ENCODE measurements around the gene DBT. TPM values are rescaled to one million over a fixed set of nuclear protein-coding genes. Genes with fewer than 3 reads are reported as not detected.

The DBT gene
- total and polyA plus RNA-seq, 2 of the 13 experiments (the other 11 are each of a cell fraction or from before 2014, with no cell fraction given), result 3.3 to 10.2 TPM

GRCh38 chr1:100265931-100266740 lies 16.5 kb upstream of the DBT start, which contains the start of gene RTCA (continued):
- no peak for TF ChIP-seq ZNF234 (CRISPR knock-in tag; conservative IDR thresholded peaks at IDR 0.05)
- 0 out of 2 replicates have a peak, but pooled peaks have one; percentile 30 for TF ChIP-seq ZNF639 (CRISPR knock-in tag; conservative IDR thresholded peaks at IDR 0.05)
- TF ChIP-seq RAD21 (CRISPR knock-in tag; IDR thresholded peaks at IDR 0.05), result no peak
- no peak for TF ChIP-seq KLF13 (CRISPR knock-in tag; IDR thresholded peaks at IDR 0.05)
- peak; percentile 46; the same call in 1 of the 2 replicates for TF ChIP-seq ZNF124 (CRISPR knock-in tag; IDR thresholded peaks at IDR 0.05)
- no peak for TF ChIP-seq ZNF569 (CRISPR knock-in tag; IDR thresholded peaks at IDR 0.05; ENCODE audit: borderline replicate concordance)
- TF ChIP-seq, protein P1, sequence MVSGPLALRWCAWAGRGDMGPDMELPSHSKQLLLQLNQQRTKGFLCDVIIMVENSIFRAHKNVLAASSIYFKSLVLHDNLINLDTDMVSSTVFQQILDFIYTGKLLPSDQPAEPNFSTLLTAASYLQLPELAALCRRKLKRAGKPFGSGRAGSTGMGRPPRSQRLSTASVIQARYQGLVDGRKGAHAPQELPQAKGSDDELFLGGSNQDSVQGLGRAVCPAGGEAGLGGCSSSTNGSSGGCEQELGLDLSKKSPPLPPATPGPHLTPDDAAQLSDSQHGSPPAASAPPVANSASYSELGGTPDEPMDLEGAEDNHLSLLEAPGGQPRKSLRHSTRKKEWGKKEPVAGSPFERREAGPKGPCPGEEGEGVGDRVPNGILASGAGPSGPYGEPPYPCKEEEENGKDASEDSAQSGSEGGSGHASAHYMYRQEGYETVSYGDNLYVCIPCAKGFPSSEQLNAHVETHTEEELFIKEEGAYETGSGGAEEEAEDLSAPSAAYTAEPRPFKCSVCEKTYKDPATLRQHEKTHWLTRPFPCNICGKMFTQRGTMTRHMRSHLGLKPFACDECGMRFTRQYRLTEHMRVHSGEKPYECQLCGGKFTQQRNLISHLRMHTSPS (CRISPR knock-in tag; IDR thresholded peaks at IDR 0.05; ENCODE audit: low read depth), result no peak; the same call in 1 of the 2 replicates
- no peak for TF ChIP-seq REXO4 (CRISPR knock-in tag; IDR thresholded peaks at IDR 0.05; ENCODE audit: borderline replicate concordance)
- TF ChIP-seq SP2 (CRISPR knock-in tag; IDR thresholded peaks at IDR 0.05), result no peak
- TF ChIP-seq ZNF558 (CRISPR knock-in tag; IDR thresholded peaks at IDR 0.05; ENCODE audit: borderline replicate concordance), result peak; percentile 55; the same call in 1 of the 2 replicates
- TF ChIP-seq HNF4G (IDR thresholded peaks at IDR 0.05; ENCODE audit: borderline replicate concordance, low read depth, low read length), result no peak
- no peak for TF ChIP-seq HNF4G (CRISPR knock-in tag; IDR thresholded peaks at IDR 0.05; ENCODE audit: borderline replicate concordance, low read depth)
- no peak for TF ChIP-seq YY1 (IDR thresholded peaks at IDR 0.05; ENCODE audit: insufficient read depth, insufficient replicate concordance, low read depth, low read length)
- peak; percentile 73 for TF ChIP-seq TAF1 (CRISPR knock-in tag; IDR thresholded peaks at IDR 0.05)
- no peak for TF ChIP-seq CENPT (CRISPR knock-in tag; IDR thresholded peaks at IDR 0.05; ENCODE audit: low read depth)
- TF ChIP-seq ZNF253 (CRISPR knock-in tag; IDR thresholded peaks at IDR 0.05; ENCODE audit: borderline replicate concordance), result no peak
- TF ChIP-seq ZNF883 (CRISPR knock-in tag; IDR thresholded peaks at IDR 0.05; ENCODE audit: not compliant biosample characterization), result peak; percentile 56
- TF ChIP-seq HNF1B (CRISPR knock-in tag; IDR thresholded peaks at IDR 0.05), result 0 out of 2 replicates have a peak, but pooled peaks have one; percentile 41
- TF ChIP-seq, protein P2, sequence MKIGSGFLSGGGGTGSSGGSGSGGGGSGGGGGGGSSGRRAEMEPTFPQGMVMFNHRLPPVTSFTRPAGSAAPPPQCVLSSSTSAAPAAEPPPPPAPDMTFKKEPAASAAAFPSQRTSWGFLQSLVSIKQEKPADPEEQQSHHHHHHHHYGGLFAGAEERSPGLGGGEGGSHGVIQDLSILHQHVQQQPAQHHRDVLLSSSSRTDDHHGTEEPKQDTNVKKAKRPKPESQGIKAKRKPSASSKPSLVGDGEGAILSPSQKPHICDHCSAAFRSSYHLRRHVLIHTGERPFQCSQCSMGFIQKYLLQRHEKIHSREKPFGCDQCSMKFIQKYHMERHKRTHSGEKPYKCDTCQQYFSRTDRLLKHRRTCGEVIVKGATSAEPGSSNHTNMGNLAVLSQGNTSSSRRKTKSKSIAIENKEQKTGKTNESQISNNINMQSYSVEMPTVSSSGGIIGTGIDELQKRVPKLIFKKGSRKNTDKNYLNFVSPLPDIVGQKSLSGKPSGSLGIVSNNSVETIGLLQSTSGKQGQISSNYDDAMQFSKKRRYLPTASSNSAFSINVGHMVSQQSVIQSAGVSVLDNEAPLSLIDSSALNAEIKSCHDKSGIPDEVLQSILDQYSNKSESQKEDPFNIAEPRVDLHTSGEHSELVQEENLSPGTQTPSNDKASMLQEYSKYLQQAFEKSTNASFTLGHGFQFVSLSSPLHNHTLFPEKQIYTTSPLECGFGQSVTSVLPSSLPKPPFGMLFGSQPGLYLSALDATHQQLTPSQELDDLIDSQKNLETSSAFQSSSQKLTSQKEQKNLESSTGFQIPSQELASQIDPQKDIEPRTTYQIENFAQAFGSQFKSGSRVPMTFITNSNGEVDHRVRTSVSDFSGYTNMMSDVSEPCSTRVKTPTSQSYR (CRISPR knock-in tag; IDR thresholded peaks at IDR 0.05; ENCODE audit: borderline replicate concordance), result no peak
